Measurements from ENCODE around the gene ZNF649.
"Not testable (repeated sequence)": the region's sequence is repeated elsewhere in the genome, so short reads cannot be mapped to it uniquely, and the experiment has no call there.

ZNF649 gene

GRCh38 chr19:51904331-51905165 lies at the start of gene ZNF649:
TSS of gene ZNF649 (minus strand) at chr19:51905017. CDS start at chr19:51900107, 4,910 bp downstream.
- peak; percentile 94 for DNase-seq (ENCODE audit: low spot score)

- DNase-seq (ENCODE audit: low spot score) = peak; percentile 67
Measured at GRCh38 chr19:51948975-51949374, 44.2 kb upstream of the ZNF649 start.

GRCh38 chr19:51946602-51947001 lies 41.8 kb upstream of the ZNF649 start:
- DNase-seq (ENCODE audit: low spot score) = no peak

GRCh38 chr19:51944798-51945552 lies 40.2 kb upstream of the ZNF649 start:
- DNase-seq (ENCODE audit: low spot score) = no peak

- DNase-seq (ENCODE audit: low spot score) = no peak
Measured at GRCh38 chr19:51938936-51939335, 34.1 kb upstream of the ZNF649 start.

GRCh38 chr19:51931921-51932320 lies 27.1 kb upstream of the ZNF649 start:
- no peak for DNase-seq (ENCODE audit: low spot score)

GRCh38 chr19:51927859-51928258 lies 23.0 kb upstream of the ZNF649 start:
- no peak for DNase-seq (ENCODE audit: low spot score)

- DNase-seq (ENCODE audit: low spot score) = peak; percentile 95
Measured at GRCh38 chr19:51926784-51927741, 22.2 kb upstream of the ZNF649 start, which contains the start of gene ZNF613. TSS of gene ZNF613 (plus strand) at chr19:51927472. CDS start at chr19:51936221, 8,749 bp downstream.

GRCh38 chr19:51926426-51926783 lies 21.6 kb upstream of the ZNF649 start:
- DNase-seq (ENCODE audit: low spot score) = no peak

GRCh38 chr19:51921949-51922348 lies 17.1 kb upstream of the ZNF649 start:
- no peak for DNase-seq (ENCODE audit: low spot score)

GRCh38 chr19:51919606-51920005 lies 14.8 kb upstream of the ZNF649 start:
- DNase-seq (ENCODE audit: low spot score) = no peak

GRCh38 chr19:51916167-51916566 lies 11.3 kb upstream of the ZNF649 start:
- no peak for DNase-seq (ENCODE audit: low spot score)

GRCh38 chr19:51915324-51915867 lies 10.6 kb upstream of the ZNF649 start:
- DNase-seq (ENCODE audit: low spot score) = no peak

GRCh38 chr19:51907981-51908380 lies 3.2 kb upstream of the ZNF649 start:
- not testable (repeated sequence) for DNase-seq (ENCODE audit: low spot score)

GRCh38 chr19:51906108-51906507 lies 1.3 kb upstream of the ZNF649 start:
- not testable (repeated sequence) for DNase-seq (ENCODE audit: low spot score)

- DNase-seq (ENCODE audit: low spot score) = not testable (repeated sequence)
Measured at GRCh38 chr19:51905639-51906038, 822 bp upstream of the ZNF649 start.

- no peak for DNase-seq (ENCODE audit: low spot score)
Measured at GRCh38 chr19:51905206-51905605, 389 bp upstream of the ZNF649 start.

GRCh38 chr19:51903192-51903591 lies 1.6 kb downstream of the ZNF649 start:
- peak; percentile 67 for DNase-seq (ENCODE audit: low spot score)

- peak; percentile 5 for DNase-seq (ENCODE audit: low spot score)
Measured at GRCh38 chr19:51901860-51902259, 3.0 kb downstream of the ZNF649 start.

- no peak for DNase-seq (ENCODE audit: low spot score)
Measured at GRCh38 chr19:51891193-51891747, 13.5 kb downstream of the ZNF649 start.

GRCh38 chr19:51889934-51890333 lies 14.9 kb downstream of the ZNF649 start:
- no peak for DNase-seq (ENCODE audit: low spot score)

Measured in Ammon's horn (tissue), 1 donor.